Activated CD4-positive, alpha-beta T cell treated with anti-CD3 and anti-CD28 coated beads, Interleukin-2, amount 50 U/mL, for 1 hour (primary cell): Measurements from ENCODE around the gene COL24A1.
"Not testable (repeated sequence)": the region's sequence is repeated elsewhere in the genome, so short reads cannot be mapped to it uniquely, and the experiment has no call there.

Experiments
- DNase-seq: peaks from one replicate; pipeline ENCODE4 v3.0.0-alpha.2; 2020

COL24A1 gene

DNA sequence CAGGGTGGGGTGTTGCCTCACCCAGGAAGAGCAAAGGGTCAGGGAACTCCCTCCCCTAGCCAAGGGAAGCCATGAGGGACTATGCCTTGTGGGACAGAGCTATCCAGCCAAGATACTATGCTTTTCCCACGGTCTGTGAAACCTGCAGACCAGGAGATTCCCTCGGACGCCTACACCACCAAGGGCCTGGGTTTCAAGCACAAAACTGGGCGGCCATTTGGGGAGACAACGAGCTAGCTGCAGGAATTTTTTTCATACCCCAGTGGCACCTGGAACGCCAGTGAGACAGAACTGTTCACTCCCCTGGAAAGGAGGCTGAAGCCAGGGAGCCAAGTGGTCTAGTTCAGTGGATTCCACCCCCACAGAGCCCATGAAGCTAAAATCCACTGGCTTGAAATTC is 84.7 kb downstream of the COL24A1 start:
- DNase-seq: not testable (repeated sequence)

DNA sequence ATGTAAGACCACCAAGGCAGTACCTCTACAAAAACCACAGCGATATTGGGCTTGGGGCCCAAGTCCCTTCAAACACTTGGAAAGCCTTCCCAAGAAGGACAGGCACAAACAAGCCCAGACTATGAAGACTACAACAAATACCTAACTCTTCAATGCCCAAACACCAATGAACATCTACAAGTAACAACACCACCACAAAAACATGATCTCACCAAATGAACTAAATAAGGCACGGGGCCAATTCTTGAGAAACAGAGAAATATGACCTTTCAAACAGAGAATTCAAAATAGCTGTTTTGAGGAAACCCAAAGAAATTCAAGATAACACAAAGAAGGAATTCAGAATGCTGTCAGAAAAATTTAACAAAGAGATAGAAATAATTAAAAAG is 86.8 kb downstream of the COL24A1 start:
- no peak for DNase-seq

DNA sequence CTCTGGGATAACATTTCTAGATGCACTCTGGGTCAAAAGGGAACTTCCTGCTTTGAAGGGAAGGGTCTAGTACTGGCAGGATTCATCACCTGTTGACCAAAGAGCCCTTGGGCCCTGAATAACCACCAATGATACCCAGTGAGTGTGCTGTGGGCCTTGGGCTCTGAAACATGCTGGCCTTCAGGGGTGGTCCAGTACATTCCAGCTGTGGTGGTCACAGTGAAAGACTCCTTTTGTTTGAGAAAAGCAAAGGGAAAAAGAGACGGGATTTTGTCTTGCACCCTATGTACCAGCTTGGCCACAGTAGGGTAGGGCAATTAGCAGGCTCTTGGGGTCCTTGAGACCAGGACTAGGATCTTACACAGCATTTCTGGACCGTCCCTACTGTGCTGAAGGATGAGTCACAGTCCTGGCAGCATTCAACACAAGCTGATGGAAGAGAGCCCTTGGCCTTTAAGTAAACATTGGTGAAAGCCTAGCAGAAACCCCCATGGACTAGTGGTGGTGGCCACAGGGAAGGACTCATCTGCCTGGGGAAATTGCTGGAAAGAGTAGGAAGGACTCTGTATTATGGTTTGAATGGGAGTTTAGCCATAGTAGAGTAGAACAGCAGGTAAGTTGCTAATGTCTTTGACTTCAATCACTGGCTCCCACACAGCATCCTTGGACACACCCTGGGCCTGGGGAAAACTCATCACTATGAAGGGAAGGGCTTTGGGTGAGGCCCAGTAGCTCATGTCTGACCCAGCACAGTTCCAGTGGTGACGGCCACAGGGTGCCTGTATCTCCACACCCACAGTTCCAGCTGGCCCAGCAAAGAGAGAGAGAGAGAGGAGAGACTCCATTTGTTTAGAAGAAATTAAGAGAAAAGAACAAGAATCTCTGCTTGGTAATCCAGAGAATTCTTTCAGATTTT is 87.5 kb downstream of the COL24A1 start:
- DNase-seq: no peak

DNA sequence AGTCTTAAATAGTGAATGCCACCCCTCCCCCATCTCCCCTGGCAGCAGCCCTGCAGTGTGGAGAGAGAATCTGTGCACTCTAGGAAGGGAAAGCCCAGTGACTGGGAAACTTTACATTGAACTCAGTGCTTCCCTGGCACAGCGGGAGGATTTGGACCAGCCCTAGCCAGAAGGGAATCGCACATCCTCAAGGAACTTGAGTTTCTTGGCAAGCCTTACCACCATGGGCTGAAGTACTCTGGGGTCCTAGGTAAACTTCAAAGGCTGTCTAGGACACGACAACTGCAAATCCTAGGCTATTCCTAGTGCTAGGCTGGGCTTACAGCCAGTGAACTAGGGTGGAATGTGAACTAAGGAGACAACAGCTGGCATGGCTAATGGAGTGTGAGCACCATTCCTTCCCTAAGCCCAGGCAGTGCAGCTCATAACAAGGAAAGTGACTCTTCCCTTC is 88.3 kb downstream of the COL24A1 start:
- no peak for DNase-seq

DNA sequence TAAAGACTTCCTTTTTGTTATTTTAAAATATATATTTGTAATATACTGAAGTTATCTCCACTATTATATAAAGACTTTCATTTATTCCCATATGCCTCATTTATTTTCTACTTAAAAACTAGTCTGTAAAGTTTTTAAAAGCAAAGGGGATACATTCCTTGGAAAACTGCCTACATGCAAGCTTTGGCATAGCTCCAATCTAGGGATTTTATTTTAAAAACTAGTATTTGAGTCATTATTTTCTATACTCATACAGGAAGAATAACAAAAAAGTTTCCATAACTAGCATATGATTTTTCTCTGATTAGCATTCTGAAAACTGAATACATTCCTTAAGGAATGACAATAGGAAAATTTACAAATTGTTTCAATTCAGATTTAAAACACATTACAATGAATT is 88.9 kb downstream of the COL24A1 start:
- no peak for DNase-seq

DNA sequence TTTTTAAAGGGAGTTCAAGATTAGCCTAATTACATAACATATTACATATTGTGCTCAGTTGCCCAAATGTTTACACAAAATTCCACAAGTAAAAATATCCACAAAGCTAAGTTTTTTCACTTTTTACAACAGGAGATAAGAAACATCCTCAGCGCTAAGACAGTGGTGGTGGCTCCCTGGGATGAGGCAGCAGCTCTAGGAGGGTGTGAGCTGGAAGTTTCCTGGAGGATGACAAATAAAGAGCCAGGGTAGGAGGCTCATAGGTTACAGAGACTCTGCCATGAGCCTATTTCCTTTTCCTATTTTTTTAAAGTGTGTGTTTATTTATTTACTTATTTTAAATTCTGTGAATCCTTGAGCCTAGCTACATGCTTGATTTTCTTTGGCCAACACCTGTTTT is 91.7 kb downstream of the COL24A1 start:
- no peak for DNase-seq

DNA sequence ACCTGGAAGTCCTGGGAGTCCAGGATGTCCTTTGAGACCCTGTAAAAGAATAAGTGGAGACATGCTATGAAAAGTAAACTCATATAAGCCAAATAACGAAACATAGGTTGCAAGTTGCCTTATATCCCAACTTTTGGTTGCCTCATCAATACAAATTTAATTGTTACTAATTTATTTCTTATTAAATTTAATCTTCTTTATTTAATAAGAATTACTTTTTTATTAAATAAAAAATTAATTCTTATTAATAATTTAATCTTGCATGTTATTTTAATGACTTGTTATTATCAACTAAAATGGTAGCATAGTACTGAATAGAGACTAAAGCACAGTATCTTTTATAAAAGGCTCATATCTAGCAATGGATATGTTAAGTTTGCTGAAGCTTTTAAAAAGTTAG is 92.9 kb downstream of the COL24A1 start:
- DNase-seq: no peak

DNA sequence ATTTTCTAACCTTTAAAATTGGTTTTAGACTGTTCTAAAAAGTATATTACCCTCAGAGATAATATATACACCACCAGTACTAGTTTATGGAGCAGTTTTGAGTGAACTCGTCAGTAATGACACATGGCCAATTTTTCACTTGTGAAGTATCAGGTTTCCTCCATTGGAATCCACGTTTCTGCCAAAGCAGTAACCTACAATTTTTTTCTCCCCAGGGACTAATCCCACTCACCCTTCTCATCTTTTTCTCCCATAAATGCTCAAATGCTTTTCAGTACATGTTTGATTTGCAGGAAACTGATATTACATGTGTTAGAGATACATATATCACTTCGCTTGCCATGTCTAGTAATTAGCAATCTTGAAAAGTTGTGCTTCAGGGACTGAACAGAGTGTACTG is 94.1 kb downstream of the COL24A1 start:
- no peak for DNase-seq

DNA sequence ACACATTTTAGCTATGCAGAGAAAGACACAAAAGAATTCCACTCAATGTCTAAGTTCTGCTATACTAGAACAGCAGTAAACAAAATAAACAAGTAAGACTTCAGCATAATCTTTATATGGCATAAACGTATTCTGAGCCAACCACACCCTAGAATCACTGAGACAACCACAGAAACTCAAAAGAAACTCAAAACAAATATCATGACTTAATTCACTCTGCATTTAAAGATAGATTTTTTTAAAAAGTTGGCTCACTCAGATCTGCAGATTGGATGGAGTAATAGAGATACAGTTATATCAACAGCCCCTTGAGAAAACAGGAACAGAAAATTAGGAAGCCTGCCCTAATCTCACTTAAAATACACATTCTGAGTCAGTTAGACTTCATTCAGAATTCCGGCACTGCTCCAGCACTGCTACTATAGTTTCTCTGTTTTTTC is 95.0 kb downstream of the COL24A1 start:
- DNase-seq: no peak

DNA sequence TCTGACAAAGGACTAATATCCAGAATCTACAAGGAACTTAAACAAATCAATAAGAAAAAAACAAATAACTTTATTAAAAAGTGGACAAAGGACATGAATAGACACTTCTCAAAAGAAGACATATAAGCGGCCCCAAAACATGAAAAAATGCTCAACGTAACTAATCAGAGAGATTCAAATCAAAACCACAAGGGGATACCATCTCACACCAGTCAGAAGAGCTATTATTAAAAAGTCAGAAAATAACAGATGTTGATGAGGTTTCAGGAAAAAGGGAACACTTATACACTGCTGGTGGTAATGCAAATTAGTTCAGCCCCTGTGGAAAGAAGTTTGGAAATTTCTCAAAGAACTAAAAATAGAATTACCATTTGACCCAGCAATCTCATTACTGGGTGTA is 102.2 kb downstream of the COL24A1 start:
- DNase-seq: no peak

DNA sequence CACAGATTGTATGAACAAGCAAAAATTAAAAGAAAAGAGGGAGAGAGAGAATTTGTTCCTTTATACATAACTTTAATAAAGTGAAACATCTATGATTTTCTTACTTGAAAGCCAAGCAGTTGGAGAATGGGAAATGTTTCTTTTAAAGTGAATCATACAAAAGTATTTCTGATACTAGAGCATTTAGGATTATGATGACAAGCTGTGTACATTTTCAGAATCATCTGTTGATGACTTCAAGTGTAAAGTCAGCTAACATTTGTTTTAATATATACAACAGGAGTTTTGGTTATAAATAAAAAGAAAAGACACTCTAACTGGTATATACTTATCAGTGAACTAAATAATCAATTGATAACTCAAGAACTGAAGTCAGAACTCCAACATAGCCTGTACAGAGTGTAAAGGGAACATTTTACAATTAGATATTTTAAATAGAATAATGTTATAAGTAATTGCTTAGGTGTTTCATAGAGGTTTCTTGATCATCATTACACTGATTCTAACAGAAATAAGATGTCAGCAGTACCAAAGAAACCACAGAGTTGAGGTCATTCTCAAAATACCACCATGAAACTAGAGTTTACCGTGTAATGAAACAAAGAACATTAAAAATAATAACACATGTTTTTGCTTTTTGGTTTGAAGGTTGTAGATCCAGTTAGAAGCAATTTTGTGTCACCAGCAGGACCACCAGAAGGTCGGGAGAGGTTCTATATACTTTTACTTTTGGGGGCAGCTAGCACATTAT is 103.4 kb downstream of the COL24A1 start:
- DNase-seq: no peak

DNA sequence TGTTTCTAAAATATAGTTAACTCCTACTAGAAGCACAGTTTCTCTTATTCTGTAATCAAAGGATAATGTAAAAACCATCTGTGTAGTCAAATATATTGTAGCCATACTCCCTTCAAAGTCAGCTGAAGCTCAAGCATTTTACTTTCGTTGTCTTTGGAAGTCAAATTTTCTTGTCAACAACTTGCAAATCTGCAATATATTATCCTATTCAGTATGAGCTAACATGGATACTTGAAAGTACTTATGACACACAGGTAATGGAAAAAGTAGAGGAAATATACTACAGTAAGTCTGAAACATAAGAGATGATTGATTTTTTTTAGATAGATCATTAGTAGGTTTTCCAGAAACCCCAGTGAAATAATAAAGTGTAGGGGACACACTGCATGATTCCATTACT is 121.5 kb downstream of the COL24A1 start:
- DNase-seq: no peak

DNA sequence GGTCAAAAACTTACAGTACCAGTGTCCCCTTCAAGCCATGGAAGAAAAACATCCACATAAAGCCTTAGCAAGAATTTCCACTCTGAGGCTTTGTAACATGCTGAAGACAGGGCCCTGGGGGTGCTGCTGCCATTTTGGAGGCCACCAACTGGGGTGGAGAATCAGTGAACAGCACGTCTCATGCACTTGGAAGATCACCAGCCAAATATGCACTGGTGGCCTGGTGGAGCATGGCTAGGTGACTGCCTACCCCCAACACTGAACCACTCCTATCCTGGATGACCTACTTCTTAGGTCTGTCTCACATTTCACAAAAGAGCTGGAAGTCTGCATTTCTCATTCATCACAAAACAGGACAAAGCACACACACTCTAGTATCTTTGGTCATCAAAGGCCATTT is 126.4 kb downstream of the COL24A1 start:
- DNase-seq: no peak

DNA sequence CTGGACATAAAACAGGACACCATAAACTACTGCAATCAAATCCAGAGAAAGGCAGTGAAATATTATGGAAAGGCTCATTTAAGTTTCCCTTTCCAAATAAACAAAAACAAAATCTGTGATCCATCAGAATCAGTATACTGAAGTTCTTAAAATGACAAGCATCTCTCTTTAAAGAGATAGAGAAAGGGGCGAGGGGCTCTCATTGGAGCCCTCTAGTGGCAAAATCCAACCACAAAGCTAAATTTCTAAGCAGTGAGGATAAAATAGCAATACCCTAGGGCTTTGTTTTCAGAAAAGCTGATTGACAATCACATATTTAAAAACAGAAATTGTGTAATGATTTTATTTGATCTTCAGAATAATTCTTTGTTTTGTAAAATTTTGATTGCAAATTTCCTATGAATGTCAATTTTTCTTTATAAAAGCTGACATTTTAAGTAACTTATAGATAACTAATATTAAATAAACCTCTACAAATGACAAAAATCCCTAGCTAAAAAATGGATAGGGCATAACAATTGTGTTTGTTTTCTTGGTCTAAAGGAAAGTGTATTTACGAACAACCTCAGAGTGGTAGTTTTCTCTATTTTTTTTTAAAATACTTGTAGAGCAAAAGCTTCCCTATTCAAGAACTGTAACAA is 138.2 kb downstream of the COL24A1 start:
- no peak for DNase-seq

DNA sequence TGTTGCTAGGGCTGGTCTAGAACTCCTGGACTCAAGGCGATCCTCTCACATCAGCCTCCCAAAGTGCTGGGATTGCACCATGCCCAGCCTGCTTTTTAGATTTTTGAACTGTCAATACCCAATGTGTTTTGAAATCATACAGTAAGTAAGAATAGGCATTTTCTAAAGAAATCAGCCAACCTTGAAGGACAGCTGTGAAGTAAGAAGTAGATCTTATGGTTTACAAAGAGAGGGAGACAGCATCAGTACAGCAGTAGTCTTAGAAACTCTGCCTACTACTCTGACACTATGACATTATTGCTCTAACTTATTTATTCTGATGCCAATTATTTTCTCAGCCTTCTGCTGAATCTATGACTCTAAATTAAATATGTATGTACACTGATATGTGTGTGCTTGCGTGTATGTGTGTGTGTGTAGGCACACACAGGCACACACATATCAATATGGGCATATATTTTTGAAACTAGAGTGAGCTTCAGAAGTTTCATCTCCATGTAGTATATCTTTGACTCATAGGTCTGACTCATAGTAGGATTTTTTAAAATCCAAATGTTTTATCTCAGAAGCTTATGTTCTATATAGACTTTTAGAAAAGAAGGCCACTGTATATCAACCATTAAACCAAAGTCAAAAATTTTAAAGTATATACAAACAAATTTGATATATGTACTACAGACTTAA is 140.4 kb downstream of the COL24A1 start:
- DNase-seq: no peak

DNA sequence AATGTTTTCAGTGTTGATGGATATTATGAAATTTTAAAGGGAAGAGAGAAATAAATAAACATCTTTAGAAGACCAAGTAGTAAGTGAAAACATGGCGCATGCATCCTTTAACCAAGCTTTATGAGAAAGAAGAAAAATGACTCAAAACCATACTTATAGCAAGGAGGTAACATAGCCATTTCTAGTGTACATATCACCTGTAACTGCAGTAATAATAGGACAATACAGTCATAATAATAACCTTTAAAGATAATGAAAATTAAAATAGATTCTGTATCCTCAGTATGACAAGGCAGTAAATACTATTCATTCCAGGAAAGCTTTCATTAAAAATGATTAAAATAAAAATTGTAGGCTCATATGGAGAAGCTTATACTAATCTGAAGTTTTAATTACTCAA is 141.2 kb downstream of the COL24A1 start:
- no peak for DNase-seq

DNA sequence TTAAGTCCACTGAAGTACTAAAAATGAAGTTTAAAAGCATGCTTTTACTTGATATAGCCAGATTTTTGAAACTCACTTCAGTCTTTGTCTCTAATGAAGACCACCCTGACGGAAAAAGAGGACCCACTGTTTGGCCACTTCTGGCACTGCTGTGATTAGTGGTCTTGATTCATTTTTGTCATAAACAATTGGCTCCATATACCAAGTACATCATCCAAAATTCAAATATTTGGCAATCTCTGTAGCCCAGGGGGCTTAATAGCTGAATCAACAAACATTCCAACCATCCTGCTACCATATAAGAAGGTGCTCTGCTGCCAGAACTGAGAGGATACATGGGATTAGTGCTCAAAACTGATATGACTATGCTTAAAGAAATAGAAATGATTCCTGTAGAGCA is 156.0 kb downstream of the COL24A1 start:
- DNase-seq: no peak

DNA sequence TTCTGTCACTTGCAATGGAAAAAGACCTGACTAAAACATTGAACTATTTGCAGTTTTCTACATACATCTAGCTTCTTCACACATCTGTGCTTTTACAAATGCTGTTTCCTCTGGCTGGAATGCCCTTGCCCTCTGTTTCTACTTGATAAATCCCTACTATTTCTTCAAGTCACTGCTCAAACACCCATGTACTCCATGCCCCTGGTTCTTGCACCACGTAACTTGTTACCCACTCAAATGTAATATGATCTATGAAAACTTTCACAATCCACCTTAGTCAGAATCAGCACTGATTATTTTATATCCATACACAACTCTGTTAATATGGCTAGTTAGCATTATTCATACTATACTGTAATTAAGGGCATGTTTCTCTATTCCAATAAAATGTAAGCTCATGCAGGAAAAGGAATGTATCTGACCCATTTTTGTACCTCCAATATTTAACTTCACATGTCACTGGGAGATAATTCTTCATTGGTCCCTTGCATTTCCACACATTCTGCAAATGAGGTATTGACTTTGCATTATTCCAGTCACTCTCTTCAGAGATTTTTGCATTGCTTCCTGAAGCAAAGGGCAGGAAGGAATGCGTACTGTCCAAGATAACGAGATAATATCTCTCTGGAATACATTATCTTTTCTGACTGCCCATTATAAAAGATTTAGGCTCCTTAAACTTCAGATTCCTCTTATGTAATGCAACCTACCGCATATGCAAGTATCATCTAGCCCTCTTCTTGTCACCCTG is 158.3 kb downstream of the COL24A1 start:
- no peak for DNase-seq

DNA sequence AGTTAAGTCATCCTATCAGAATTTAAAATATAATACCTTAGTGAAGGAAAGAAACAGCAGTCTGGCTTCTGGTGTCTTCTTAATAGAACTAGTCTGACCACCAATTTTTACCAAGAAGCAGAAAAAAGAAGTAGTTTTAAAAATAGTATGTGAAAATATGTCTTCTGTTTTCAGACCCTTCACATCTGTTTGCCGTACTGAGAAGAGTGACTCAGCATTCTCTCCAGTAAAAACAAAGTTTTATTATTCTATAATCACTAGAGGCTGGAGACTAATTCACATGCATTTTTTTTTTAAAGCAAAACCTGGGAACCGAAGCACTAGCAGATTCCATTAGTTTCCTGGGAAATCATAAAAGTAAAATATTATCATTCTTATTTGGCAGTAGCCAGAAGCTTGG is 163.8 kb downstream of the COL24A1 start:
- no peak for DNase-seq

DNA sequence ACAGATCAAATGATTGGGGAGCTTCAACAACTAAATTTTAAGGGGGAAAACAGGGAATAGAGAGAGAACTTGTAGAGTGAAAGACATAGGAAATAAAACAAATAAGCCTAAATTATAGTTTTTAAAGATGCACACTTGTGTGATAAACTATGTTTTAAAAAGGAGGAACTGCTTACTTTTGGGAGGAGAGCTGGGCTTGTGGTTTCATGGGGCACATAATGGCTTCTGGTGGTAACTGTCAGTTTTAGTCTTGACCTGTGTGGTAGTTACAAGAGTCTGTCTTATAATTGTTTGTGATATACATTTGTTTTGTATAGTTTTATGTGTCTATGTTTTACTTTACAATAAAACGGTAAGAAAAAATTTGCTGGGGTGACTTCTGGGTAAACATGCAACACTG is 165.3 kb downstream of the COL24A1 start:
- DNase-seq: no peak

DNA sequence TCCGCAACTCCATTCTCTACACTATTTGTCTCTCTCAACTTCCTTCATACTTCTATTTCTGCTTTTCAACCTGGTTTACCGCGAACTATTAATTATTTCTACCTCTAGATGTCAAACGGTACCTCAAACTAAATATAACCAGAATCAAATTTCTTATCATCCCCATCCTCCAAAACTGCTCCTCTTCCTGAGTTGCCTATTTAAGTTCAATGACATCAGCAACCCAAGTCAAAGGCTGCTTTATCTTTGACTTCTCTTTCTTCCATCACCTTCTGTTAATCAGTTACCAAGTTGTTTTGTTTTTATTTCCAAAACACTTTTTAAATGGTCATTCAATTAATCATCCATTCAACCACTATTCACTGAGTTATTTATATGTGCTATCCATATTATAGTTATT is 171.9 kb downstream of the COL24A1 start:
- DNase-seq: no peak

DNA sequence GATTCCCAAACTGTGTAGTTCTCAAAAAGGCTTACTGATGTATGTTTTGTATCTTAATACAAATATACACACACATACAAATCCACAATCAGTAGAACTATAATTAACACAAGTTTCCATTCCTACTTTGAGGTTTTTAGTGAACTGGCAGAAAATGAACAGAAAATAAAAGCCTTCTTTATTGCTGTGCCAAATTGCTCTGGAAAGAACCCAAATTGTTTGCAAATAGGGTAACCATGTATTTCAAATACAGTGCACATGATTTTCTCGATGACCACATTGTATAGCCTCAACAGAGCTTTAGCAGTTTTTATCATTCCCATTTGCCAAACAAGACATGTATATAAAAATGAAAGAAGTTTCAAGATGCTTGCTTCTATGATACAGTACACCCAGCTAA is 173.3 kb downstream of the COL24A1 start:
- DNase-seq: no peak
